ENCODE measurements around the gene FAF1. TPM values are rescaled to one million over a fixed set of nuclear protein-coding genes. Genes with fewer than 3 reads are reported as not detected.

The FAF1 gene
- total RNA-seq, 2 donors from 2014 or later: 17.8 to 27.5 TPM

GRCh38 chr1:50416553-50417453 is 543.3 kb downstream of the FAF1 start:
- DNase-seq (no peak), ATAC-seq (no peak)
- intact Hi-C loops (cut with DNase I): no loop called here
- Histone ChIP-seq H3K9me3 (no peaks in the 10 kb centered on the region), H3K27me3 (peaks cover 0 to 60% of the 10 kb centered on the region in 2 donors), H3K4me3 (no peak overlapping the region), H3K4me1 (peaks cover 29% of the 10 kb centered on the region), H3K27ac (no peak overlapping the region), H3K36me3 (replicated peaks in 1 of 2; ENCODE audit: insufficient read depth in 1 of 2, low read depth in 2 of 2) (no peaks in the 10 kb centered on the region)
- 3 to 11% methylated on average over 26 to 46 of the region's 46 CpGs for WGBS, 2 donors
- TF ChIP-seq, protein P1, sequence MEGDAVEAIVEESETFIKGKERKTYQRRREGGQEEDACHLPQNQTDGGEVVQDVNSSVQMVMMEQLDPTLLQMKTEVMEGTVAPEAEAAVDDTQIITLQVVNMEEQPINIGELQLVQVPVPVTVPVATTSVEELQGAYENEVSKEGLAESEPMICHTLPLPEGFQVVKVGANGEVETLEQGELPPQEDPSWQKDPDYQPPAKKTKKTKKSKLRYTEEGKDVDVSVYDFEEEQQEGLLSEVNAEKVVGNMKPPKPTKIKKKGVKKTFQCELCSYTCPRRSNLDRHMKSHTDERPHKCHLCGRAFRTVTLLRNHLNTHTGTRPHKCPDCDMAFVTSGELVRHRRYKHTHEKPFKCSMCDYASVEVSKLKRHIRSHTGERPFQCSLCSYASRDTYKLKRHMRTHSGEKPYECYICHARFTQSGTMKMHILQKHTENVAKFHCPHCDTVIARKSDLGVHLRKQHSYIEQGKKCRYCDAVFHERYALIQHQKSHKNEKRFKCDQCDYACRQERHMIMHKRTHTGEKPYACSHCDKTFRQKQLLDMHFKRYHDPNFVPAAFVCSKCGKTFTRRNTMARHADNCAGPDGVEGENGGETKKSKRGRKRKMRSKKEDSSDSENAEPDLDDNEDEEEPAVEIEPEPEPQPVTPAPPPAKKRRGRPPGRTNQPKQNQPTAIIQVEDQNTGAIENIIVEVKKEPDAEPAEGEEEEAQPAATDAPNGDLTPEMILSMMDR (IDR thresholded peaks at IDR 0.05): no peak
- TF ChIP-seq POLR2A (IDR thresholded peaks at IDR 0.05): no peak

- ATAC-seq (no peak), DNase-seq (no peak)
- no peaks in the 10 kb centered on the region for H3K36me3 ChIP-seq (replicated peaks in 1 of 2; ENCODE audit: insufficient read depth in 1 of 2, low read depth in 2 of 2)
- 5 to 9% methylated on average over 14 to 25 of the region's 25 CpGs for WGBS, 2 donors
- no peak overlapping the region for H3K27ac ChIP-seq
- intact Hi-C loops (cut with DNase I): no loop called here
- H3K4me3 ChIP-seq: no peak overlapping the region
- no peaks in the 10 kb centered on the region for H3K9me3 ChIP-seq
- H3K27me3 ChIP-seq: peaks cover 0 to 55% of the 10 kb centered on the region in 2 donors
- TF ChIP-seq, protein P1 (IDR thresholded peaks at IDR 0.05): no peak
- no peak for TF ChIP-seq POLR2A (IDR thresholded peaks at IDR 0.05)
- H3K4me1 ChIP-seq: peaks cover 27% of the 10 kb centered on the region
These were observed 543.9 kb downstream of the FAF1 start for GRCh38 chr1:50416150-50416527.

- intact Hi-C loops (cut with DNase I): no loop called here
- 5 to 8% methylated on average over 11 to 56 of the region's 56 CpGs for WGBS, 2 donors
- TF ChIP-seq POLR2A (IDR thresholded peaks at IDR 0.05): no peak
- TF ChIP-seq, protein P1 (IDR thresholded peaks at IDR 0.05): no peak
- H3K4me1 ChIP-seq: peaks cover 22% of the 10 kb centered on the region
- peaks cover 0 to 51% of the 10 kb centered on the region in 2 donors for H3K27me3 ChIP-seq
- H3K4me3 ChIP-seq: no peak overlapping the region
- ATAC-seq (no peak), DNase-seq (no peak)
- H3K36me3 ChIP-seq (replicated peaks in 1 of 2; ENCODE audit: insufficient read depth in 1 of 2, low read depth in 2 of 2): no peaks in the 10 kb centered on the region
- no peak overlapping the region for H3K27ac ChIP-seq
- no peaks in the 10 kb centered on the region for H3K9me3 ChIP-seq
These were observed 544.6 kb downstream of the FAF1 start for GRCh38 chr1:50415235-50416149.

DNA sequence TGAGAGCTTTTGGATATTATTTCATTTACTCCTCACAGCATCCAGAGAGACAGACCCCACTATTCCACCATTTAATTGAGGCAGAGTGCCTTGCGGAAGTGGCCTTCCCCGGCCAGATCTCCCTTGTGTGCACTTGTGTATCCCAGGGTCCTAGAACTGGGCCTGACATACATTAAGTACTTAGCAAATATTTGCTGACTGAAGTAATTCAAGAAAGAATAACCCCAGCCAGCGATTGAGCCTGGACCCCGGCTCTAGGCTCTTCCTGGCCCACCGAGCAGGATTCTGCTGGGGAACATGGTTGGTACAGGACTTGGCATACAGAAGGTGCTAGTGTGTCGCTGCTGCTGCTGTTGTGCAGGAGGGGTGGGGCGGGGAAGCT is 545.2 kb downstream of the FAF1 start:
- Histone ChIP-seq H3K4me1 (peaks cover 22% of the 10 kb centered on the region), H3K27ac (no peak overlapping the region), H3K9me3 (no peaks in the 10 kb centered on the region), H3K36me3 (replicated peaks in 1 of 2; ENCODE audit: insufficient read depth in 1 of 2, low read depth in 2 of 2) (no peaks in the 10 kb centered on the region), H3K4me3 (no peak overlapping the region), H3K27me3 (peaks cover 0 to 45% of the 10 kb centered on the region in 2 donors)
- intact Hi-C loops (cut with DNase I): no loop called here
- 41 to 60% methylated on average over 7 of the region's 7 CpGs for WGBS, 2 donors
- ATAC-seq (no peak), DNase-seq (no peak)
- no peak for TF ChIP-seq POLR2A (IDR thresholded peaks at IDR 0.05)
- TF ChIP-seq, protein P1 (IDR thresholded peaks at IDR 0.05): no peak
